GM19468 (cell line): Measurements from ENCODE around the gene MKI67.
A peak's percentile ranks its signal among the peaks of the same experiment; 100 is the strongest.
"Not testable (repeated sequence)": the region's sequence is repeated elsewhere in the genome, so short reads cannot be mapped to it uniquely, and the experiment has no call there.

Source experiments
- ATAC-seq: cut with Tn5 transposase; IDR thresholded peaks from one replicate; pipeline ENCODE4 v1.9.1; 2021; ENCODE audit warnings: mild to moderate bottlenecking, moderate library complexity, moderate number of reproducible peaks; ENCODE audit not compliant: unreplicated experiment; ENCODE audit errors: extremely low read depth

Gene MKI67

DNA sequence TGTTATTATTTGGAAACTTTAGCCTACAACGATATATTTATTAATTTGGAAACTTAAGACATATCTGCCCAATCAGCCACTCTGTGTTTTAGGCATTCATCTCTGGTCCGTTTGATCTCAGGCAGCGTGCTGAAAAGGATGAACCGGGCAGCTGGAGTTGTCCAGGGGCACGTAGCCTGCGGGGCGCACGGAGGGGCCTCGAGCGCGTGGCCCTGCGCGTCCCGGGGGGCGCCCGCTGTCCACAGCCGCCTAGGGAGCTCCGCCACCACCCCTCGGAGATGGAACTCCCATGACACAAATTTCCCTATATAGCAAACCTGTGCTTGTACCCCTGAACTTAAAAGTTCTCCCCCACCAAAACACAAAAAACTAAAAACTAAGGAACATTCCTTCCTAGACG, 24.3 kb upstream of the MKI67 start:
- ATAC-seq, result no peak

DNA sequence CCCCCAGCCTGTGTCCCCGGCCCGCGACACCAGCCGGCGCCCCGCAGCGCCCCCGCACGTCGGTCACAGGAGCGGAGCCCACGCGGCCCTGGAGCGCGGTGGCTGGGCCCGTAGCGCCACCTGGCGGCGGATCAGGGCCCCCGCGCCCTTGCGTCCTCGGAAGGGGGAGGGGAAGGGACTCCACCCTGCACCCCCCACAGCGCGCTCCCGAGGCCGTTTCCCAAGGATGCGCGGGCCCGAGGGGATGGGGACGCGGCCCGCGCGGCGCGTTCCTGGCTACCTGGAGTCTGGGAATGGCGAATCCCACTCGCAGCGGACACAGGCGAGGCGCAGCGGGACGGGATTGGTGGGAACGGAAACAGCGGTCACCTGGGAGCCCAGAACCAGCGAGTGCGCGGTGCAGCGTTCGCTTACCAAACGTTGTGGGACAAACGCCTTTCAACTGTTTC, 23.8 kb upstream of the MKI67 start:
- ATAC-seq, result peak; percentile 64

DNA sequence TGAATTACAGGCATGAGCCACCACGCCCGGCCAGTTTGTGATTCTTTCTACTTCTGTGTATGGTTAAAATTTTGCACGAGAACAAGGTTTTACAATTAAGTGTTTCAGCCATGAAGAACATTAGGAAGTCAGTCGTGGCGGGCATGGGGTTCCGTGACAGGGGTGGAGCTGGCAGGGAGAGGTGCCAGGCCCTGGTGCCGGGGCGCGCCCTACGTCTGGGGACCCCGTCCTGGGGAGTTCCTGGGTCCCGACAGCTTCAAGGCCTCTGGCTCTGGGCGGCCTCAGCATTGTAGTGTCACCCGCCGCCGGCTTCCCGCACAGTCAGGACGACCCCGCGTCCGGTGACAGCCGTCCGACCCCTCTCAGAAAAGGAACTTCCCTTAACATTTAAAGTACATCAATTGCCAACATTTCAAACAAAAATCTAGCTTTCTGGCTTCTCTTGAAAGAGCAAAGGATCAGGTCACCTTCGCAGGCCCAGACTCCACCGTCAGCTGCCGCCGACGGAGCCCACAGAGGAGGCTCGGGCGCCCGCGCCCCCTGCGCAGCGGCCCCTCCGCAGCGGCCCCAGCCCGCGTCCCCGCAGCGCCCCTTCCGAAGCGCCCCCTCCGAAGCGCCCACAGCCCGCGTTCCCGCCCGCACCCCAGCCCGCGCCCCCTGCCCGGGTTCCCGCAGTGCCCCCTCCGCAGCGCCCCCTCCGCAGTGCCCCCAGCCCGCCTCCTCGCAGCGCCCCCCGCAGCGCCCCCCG, 23.2 kb upstream of the MKI67 start:
- ATAC-seq, result no peak

DNA sequence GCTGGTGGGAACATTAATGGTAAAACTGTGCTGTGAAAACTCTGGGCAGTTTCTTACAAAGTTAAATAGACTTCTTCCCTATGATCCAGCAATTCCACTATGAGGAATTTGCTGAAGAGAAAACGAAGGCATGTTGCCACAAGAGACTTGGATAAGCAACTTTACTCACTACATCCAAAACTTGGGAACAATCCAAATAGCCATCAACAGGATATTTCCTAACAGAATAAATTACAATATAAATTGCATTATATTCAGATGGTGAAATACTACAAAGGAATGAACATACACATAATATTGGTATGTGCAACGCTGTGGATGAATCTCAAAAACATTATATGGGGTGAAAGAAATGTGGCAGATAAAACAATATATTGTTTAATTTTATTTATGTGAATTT, 21.4 kb upstream of the MKI67 start:
- ATAC-seq, result no peak

DNA sequence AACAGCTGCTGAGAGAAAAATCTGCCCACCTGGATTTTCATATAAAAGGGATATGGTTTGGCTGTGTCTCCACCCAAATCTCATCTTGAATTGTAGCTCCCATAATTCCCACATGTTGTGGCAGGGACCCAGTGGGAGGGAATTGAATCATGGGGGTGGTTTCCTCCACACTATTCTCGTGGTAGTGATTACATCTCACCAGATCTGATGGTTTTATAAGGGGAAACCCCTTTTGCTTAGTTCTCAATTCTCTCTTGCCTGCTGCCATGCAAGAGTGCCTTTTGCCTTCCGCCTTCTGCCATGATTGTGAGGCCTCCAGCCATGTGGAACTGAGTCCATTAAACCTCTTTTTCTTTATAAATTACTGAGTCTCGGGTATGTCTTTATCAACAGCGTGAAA, 20.8 kb upstream of the MKI67 start:
- peak; percentile 74 for ATAC-seq

DNA sequence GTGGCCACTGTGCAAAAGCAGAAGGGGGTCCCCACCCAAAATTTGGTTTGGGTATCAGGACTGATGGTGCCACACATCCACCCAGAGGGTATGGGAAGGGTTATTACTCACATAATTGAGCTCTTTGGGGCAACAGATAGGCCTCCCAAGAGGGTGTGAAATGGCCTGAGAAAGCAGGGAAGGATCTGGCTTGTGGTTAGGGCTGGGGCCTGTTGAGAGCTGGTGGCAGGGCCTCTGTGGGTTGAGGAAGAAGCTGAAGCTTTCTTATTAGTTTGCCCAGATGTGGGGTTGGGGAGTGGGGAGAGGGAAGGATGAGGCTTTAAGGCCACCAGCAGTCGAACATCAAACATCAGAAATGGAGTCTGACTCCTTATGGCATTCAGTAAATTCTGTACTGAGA, 18.3 kb upstream of the MKI67 start:
- no peak for ATAC-seq

DNA sequence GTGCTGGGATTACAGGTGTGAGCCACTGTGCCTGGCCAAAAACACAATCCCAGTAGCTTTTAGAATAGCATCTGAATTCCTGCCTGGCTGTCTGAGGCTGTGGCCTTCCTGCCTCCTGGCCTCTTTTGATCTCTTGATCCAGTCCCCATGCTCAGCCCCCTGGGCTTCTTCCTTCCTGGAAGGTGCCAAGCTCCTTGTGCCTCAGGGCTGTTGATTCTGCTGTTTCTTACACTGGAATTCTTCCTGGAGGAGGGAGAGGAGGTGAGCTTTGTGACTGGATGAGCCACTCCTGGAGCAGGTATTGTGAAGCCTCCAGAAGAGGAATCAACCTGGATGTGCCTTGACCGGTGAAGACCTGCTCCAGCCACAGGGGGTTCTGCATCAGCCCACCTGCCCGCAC, 17.3 kb upstream of the MKI67 start:
- ATAC-seq, result no peak

DNA sequence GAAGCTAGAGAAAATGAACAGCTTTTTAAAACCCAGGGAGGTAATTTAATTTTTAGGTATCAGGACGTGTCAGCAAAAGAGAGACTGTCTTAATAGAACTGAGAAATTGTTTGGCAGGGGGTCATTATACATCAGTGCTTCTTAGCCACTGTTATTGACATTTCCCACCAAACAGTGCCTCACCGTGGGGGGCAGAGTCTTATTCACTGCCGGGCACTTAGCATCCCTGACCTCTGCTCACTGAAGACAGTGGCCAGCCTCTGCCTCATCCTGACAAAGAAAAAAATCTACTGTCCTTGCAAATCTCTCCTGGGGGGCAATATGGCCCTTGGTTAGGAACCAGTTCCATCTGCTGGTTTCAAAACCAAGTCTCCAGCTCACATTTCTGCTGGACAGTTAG, 14.2 kb upstream of the MKI67 start:
- ATAC-seq, result no peak

DNA sequence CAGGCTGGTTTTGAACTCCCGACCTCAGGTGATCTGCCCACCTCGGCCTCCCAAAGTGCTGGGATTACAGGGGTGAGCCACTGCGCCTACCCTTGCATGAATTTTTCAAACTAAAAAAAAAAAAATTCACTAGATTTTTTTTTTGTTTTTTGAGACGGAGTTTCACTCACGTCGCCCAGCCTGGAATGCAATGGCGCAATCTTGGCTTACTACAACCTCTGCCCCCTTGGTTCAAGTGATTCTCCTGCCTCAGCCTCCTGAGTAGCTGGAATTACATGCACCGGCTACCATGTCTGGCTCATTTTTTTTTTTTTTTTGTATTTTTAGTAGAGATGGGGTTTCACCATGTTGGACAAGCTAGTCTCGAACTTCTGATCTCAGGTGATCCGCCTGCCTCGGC, 12.2 kb upstream of the MKI67 start:
- not testable (repeated sequence) for ATAC-seq

DNA sequence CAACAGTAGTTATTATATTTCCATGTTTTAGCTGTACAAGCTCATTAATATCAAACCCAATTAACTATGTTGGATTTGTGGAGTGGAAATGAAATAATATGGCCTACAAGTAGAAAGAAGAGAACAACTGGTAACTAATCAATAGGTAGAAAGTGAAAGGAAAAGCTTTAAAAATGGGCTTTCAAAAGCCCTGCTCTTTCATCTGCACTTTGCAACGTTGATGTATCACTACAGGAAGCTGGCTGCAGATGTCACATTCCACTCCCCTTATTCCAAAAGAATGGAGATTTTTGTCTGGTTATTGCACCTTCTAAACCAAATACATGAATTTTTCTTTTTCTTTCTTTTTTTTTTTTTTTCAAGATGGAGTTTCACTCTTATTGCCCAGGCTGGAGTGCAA, 11.7 kb upstream of the MKI67 start:
- no peak for ATAC-seq

DNA sequence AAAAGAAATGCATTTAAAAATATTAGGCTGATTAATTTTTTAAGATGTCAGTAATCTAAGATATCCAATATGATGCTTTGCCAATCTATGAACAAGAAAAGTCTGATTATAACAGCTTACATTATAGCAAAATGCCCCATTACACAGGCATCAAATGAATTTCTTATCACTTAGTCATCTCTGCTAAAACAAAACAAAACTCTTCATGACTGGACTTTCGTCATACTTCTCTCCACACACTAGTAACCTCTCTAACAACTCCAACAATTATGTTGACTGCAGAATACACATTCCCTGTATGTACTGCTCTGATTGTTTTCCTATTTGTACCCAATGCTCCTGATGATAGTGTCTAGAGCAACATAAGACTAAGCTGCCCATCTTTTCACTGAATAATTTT, 3.8 kb upstream of the MKI67 start:
- no peak for ATAC-seq

DNA sequence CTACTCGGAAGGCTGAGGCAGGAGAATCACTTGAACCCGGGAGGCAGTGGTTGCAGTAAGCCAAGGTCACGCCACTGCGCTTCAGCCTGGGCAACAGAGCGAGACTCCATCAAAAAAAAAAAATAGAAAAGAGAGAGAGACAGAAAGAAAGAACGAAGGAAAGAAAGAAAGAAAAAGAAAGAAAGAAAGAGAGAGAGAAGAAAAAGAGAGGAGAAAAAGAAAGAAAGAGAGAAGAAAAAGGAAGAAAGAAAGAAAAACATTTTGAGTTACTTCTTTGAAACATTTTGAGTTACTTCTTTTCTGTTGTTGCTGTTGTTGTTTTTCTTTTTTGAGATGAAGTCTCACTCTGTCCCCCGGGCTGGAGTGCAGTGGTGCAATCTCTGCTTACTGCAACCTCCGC, 2.4 kb upstream of the MKI67 start:
- no peak for ATAC-seq

DNA sequence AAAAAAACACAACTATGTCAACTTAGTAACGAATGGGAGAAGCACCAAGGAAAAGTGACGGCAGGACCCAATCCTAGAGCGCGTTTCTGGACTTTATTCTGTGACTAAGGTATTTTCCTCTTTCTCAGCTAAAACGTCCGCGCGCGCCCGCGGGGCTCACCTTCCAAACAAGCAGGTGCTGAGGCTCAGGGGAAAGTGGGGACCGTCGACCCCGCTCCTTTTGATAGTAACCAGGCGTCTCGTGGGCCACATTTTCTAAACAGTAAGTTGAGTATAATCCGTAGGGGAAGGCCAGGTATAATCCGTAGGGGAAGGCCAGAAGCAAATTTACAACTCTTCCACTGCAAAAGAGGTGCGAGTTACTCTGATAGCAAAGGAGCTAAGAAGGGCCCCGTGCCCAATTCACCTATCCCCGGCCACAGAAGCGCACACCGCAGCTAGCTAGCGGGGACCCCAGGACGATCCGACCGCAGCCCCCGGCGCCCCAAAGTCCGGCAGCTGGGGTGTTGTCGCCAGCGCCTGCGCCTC, 743 bp downstream of the MKI67 start:
- ATAC-seq, result no peak

DNA sequence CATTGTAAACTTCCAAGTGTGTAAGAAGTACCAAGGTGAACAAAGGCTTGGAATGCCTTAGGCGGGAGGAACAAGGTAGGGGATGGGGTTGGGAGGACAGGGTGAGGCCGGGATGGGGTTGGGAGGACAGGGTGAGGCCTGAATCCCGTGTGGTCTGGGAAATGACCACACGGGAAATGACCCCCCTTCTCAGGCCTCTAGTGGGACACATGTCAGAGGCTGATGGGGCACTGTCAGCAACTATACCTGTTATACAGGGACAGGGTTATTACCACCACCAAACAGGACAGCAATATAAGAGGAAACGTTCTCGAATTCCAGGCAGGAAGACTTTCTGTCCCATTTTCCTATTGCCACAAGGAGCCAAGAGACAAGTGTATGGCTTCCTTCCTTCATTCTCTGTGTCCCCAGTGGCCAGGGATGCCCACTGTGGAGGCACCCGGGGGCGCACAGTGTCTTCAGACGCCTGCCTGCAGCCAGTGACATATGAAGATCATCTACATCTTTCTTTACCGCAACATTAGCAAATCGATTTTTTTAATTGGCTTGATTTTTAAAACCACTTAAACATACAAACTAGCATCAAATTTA, 1.3 kb downstream of the MKI67 start:
- ATAC-seq, result no peak

DNA sequence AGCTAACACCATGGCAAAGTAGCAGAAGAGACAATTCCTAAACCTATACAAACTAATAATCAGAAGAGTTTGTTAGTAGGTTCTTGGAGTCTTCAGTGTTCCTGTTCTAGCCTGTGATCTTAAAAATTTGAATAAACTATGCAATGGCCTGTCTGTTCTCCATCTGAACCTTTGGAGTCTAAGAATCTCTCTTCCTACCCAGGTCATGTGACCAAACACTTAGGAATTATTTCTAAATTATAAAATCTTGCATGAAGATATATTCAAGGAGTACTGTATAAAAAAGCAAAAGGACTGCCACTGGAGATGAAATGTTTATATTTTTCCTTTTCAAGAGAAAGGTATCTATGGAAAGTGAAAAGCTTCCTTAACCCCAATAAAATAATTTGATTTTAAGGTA, 2.4 kb downstream of the MKI67 start:
- no peak for ATAC-seq

DNA sequence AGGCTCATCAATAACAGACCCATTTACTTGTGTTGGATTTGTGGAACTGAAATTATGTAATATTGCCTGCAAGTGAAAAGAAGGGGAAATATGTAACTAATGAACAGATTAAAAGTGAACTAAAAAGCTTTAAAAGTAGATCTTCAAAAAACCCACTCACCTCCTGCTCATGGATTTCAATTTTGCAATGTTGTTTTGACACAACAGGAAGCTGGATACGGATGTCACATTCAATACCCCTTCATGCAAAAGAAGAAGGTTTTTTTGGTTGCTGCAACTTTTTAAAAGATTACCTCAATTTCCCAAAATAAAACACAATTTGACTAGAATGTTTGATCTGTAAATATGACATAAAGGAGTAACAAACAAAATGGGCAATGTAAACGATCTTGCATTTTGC, 3.3 kb downstream of the MKI67 start:
- ATAC-seq, result no peak

DNA sequence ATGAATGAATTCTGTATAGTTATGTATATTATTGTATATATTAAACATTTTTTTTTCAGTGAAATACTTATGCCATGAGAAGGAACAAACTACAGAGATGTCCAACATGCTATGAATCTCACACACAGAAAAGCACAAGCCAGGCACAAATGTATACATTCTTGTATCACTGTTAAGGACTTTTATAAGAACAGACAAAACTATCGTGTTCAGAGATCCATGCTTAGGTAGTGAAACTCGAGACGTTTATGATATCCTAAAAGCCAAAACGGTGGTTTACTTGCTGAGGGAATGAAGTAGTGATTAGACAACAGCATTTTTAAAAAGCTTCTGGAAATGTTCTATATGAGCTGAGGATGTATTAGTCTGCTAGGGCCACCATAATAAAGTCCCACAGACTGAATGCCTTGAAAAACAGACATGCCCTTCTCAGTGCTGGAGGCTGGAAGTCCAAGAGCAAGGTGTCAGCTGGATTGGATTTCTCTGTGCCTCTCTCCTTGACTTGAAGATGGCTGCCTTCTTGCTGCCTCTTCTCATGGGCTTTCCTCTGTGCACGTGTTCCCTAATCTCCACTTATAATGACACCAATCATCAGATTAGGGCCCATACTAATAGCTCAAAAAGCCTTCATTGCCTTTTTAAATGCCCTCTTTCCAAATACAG, 4.3 kb downstream of the MKI67 start:
- ATAC-seq, result no peak

DNA sequence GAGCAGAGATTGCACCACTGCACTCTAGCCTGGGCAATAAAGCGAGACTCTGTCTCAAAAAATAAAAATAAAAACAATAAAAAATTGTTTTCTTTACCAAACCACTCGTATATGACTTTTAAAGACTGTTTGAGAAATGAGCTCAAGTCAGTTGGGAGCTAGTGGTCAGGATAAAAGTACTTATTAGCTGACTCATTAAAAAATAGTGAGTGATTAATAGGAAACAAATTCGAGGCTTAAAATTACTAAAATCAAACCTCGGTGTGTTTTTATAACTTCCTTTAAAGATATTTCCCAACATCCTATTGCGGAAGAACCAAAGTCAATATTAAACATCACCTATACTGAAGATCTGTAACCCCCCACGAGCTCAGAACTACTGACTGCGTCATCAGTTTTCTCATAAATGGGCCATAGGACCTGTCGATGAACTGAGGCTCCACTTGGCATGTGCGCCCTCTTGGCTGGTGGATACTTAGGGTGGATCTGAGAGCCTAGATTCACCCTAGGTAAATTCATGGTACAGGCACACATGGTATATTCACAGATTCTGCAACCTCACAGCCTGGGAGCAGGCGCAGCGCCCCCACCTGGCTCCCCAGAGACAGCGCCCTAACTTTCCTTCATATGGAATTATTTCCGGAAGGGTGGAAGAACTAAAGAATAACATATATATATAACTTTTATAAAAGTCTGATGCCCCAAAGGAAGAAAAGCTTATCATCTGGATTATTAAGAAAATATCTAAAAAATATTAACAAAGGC, 9.2 kb downstream of the MKI67 start:
- ATAC-seq, result no peak

DNA sequence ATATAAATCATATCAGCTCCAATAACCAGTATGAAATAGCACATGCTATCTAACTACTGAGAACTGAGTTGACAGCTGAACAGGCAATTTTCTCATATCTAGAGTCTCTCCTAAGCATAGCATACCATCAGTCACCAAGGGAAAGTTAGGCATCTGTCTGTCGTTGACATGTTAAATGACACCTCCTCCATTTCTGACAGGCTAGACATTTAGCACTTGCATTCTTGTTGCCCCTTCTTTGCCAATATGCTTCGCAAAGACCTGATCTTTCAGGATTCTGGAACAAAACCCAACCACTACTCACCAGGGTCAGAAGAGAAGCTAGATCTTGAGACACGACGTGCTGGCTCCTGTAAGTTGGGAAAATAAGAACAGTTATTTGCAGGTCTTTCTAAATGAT, 10.0 kb downstream of the MKI67 start:
- no peak for ATAC-seq

DNA sequence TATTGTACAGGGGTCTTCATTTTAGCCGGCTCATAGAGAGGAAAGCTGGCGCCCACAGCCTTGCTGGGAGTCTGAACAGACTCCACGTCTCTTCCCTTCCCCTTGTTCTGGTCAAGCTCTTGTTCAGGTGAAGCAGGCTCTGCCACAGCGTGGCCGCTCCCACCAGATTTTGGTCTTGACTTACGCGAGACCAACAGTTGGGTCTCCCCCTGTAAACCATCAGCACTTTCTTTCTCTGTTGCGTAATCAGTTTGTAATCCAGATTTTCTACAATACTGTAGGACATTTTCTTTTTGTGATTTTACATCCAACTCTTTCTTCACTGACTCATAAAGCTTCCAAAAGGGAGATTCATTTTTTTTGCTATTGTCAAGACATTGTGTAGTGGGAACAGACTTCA, 10.9 kb downstream of the MKI67 start:
- no peak for ATAC-seq

DNA sequence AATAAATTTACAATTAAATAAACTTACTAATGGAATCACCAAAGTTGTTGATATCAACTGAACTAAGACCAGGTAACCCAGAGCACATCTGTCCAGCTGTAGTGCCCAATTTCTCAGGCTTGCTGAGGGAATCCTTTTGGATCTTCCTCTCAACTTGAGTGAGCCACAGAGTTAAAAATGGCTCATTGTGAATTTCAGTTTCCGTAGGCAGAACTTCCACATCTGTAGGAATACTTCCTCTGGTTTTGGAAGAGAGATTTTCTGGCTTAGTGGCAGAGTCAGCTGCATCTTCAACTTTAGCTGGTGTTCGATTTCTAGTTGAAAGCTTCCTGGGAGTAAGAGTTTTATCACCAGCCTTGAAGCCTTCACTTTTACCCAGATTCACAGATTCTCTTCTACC, 11.3 kb downstream of the MKI67 start:
- ATAC-seq, result no peak
